H1 (cell line): ENCODE results near the gene ZNF286A. TPM values are rescaled to one million over a fixed set of nuclear protein-coding genes. Genes with fewer than 3 reads are reported as not detected.

Experiments
- CTCF ChIA-PET: fragments of 300-600 bp; sonication (Branson Sonifier 250); formaldehyde crosslinking; loops from one replicate; lab custom pipeline; 2021; ENCODE audit not compliant: partially characterized antibody; lab: Charles Lee
- POLR2A ChIA-PET: fragments of 300-600 bp; sonication (Branson Sonifier 250); formaldehyde crosslinking; loops from one replicate; lab custom pipeline; 2021; ENCODE audit warnings: inconsistent platforms; ENCODE audit not compliant: partially characterized antibody; lab: Charles Lee
- DNase-seq, 2 experiments: peaks; one replicate each; pipeline versions ENCODE4 v3.0.0 to v3.0.0-alpha.2; 2010 to 2022; ENCODE audit warnings: low spot score in 2 of 2, low read depth in 1 of 2, mixed read lengths in 1 of 2
- FAIRE-seq: peaks from 2 replicates; lab custom pipeline; 2011; peaks lifted over from hg19 to GRCh38; lab: Jason Lieb, UNC
- H2AFZ ChIP-seq: 2 replicates; pipeline ENCODE4 v1.8.1; 2012; ENCODE audit warnings: low read length, inconsistent platforms
- H2AK5ac ChIP-seq: 2 replicates; pipeline ENCODE4 v1.6.1; 2013; ENCODE audit warnings: low read depth, low read length
- H2BK120ac ChIP-seq: replicated peaks from 2 replicates; pipeline ENCODE3; 2013; ENCODE audit warnings: low read depth, low read length, inconsistent platforms
- H2BK12ac ChIP-seq: 2 replicates; pipeline ENCODE4 v1.6.1; 2013; ENCODE audit warnings: low read depth, low read length
- H2BK15ac ChIP-seq: 2 replicates; pipeline ENCODE4 v1.6.1; 2013; ENCODE audit warnings: low read length
- H2BK20ac ChIP-seq: 2 replicates; pipeline ENCODE4 v1.6.1; 2013; ENCODE audit warnings: low read length
- H2BK5ac ChIP-seq: 2 replicates; pipeline ENCODE4 v1.6.1; 2013; ENCODE audit warnings: low read depth, low read length
- H3K14ac ChIP-seq: 2 replicates; pipeline ENCODE4 v1.6.1; 2013; ENCODE audit warnings: inconsistent platforms; ENCODE audit not compliant: insufficient read length
- H3K18ac ChIP-seq: 2 replicates; pipeline ENCODE4 v1.6.1; 2013; ENCODE audit warnings: low read length; ENCODE audit errors: extremely low read depth
- H3K23ac ChIP-seq: 2 replicates; pipeline ENCODE4 v1.6.1; 2013; ENCODE audit warnings: inconsistent platforms; ENCODE audit not compliant: insufficient read length
- H3K23me2 ChIP-seq: 2 replicates; pipeline ENCODE4 v1.6.1; 2013; ENCODE audit warnings: low read depth, low read length
- H3K27ac ChIP-seq: 2 replicates; pipeline ENCODE4 v1.6.1; 2011; ENCODE audit warnings: low read depth, low read length, inconsistent platforms
- H3K27me3 ChIP-seq, 4 experiments: replicated peaks in 1 of 4; 1 replicate in 1 of 4; 2 replicates in 3 of 4; pipeline versions ENCODE4 v1.6.1 to v1.8.1; 2011 to 2013; ENCODE audit warnings: low read length in 3 of 4, mild to moderate bottlenecking in 3 of 4, inconsistent platforms in 2 of 4, mixed read lengths in 2 of 4, moderate library complexity in 1 of 4; ENCODE audit not compliant: control insufficient read depth in 3 of 4, insufficient read depth in 3 of 4; ENCODE audit errors: extremely low read depth in 1 of 4
- H3K36me3 ChIP-seq, 4 experiments: 2 replicates each; pipeline versions ENCODE4 v1.6.1 to v1.8.1; 2011 to 2013; ENCODE audit warnings: mild to moderate bottlenecking in 4 of 4, low read length in 3 of 4, moderate library complexity in 2 of 4, control low read depth in 1 of 4, inconsistent platforms in 1 of 4; ENCODE audit not compliant: insufficient read depth in 4 of 4, control insufficient read depth in 2 of 4
- H3K4ac ChIP-seq: replicated peaks from 2 replicates; pipeline ENCODE3; 2013; ENCODE audit warnings: low read length, low read depth, mixed read lengths, inconsistent platforms; ENCODE audit not compliant: insufficient read length
- H3K4me1 ChIP-seq, 4 experiments: replicated peaks in 1 of 4; 1 replicate in 1 of 4; 2 replicates in 3 of 4; pipeline versions ENCODE4 v1.6.1 to v1.8.1; 2011 to 2013; ENCODE audit warnings: low read length in 3 of 4, inconsistent platforms in 2 of 4, mixed read lengths in 1 of 4; ENCODE audit not compliant: insufficient read depth in 4 of 4, control insufficient read depth in 3 of 4
- H3K4me2 ChIP-seq, 2 experiments: 2 replicates each; pipeline versions ENCODE4 v1.6.1 to v1.8.1; 2011 to 2013; ENCODE audit warnings: low read depth in 2 of 2, low read length in 2 of 2, control low read depth in 1 of 2, inconsistent platforms in 1 of 2, mild to moderate bottlenecking in 1 of 2; ENCODE audit not compliant: insufficient read depth in 1 of 2
- H3K4me3 ChIP-seq, 4 experiments: fragments of 200-600, 300-600 bp in 1 of 4; sonication (generic), shearing (Covaris generic), sonication (Bioruptor Twin) in 1 of 4; 2 replicates each; pipeline versions ENCODE4 v1.5.1 to v1.8.1; 2011 to 2016; ENCODE audit warnings: low read length in 4 of 4, low read depth in 3 of 4, control low read depth in 2 of 4, inconsistent platforms in 2 of 4, mild to moderate bottlenecking in 2 of 4, mixed read lengths in 1 of 4, moderate library complexity in 1 of 4; ENCODE audit not compliant: insufficient read depth in 2 of 4; ENCODE audit errors: extremely low read depth in 1 of 4
- H3K56ac ChIP-seq: replicated peaks from 2 replicates; pipeline ENCODE3; 2013; ENCODE audit warnings: low read depth, mild to moderate bottlenecking, mixed read lengths, low read length, inconsistent platforms; ENCODE audit not compliant: insufficient read length
- H3K79me1 ChIP-seq: 2 replicates; pipeline ENCODE4 v1.6.1; 2013; ENCODE audit warnings: low read depth, low read length, control low read depth
- H3K79me2 ChIP-seq, 2 experiments: 2 replicates each; pipeline versions ENCODE4 v1.6.1 to v1.8.1; 2012 to 2013; ENCODE audit warnings: low read length in 2 of 2, mild to moderate bottlenecking in 2 of 2, inconsistent platforms in 1 of 2; ENCODE audit not compliant: insufficient read depth in 2 of 2, control insufficient read depth in 1 of 2
- H3K9ac ChIP-seq, 4 experiments: replicated peaks in 1 of 4; 1 replicate in 1 of 4; 2 replicates in 3 of 4; pipeline versions ENCODE4 v1.6.1 to v1.8.1; 2011 to 2013; ENCODE audit warnings: low read depth in 3 of 4, low read length in 3 of 4, control low read depth in 2 of 4, mild to moderate bottlenecking in 2 of 4, moderate library complexity in 2 of 4, inconsistent platforms in 1 of 4; ENCODE audit errors: extremely low read depth in 1 of 4
- H3K9me3 ChIP-seq, 2 experiments: 2 replicates each; pipeline versions ENCODE4 v1.6.1 to v1.8.1; 2012 to 2013; ENCODE audit warnings: mild to moderate bottlenecking in 2 of 2, moderate library complexity in 2 of 2, control low read depth in 1 of 2, inconsistent platforms in 1 of 2, low read depth in 1 of 2, low read length in 1 of 2, mixed read lengths in 1 of 2; ENCODE audit not compliant: insufficient read depth in 2 of 2
- H4K20me1 ChIP-seq, 2 experiments: replicated peaks in 1 of 2; 2 replicates each; pipeline versions ENCODE3 to v1.8.1; 2011 to 2013; ENCODE audit warnings: inconsistent platforms in 2 of 2, low read length in 2 of 2, mild to moderate bottlenecking in 1 of 2; ENCODE audit not compliant: insufficient read depth in 2 of 2, control insufficient read depth in 1 of 2
- H4K5ac ChIP-seq: 2 replicates; pipeline ENCODE4 v1.6.1; 2013; ENCODE audit warnings: low read length, low read depth, mixed read lengths, inconsistent platforms; ENCODE audit not compliant: insufficient read length
- H4K8ac ChIP-seq: 2 replicates; pipeline ENCODE4 v1.8.0; 2013; ENCODE audit warnings: mild to moderate bottlenecking, moderate library complexity, low read length, inconsistent platforms; ENCODE audit not compliant: insufficient read depth; ENCODE audit errors: extremely low read depth
- H4K91ac ChIP-seq: replicated peaks from 2 replicates; pipeline ENCODE3; 2013; ENCODE audit warnings: low read length, mixed read lengths, inconsistent platforms; ENCODE audit not compliant: insufficient read length
- ATF3 ChIP-seq: IDR thresholded peaks from 2 replicates; pipeline ENCODE4 v1.6.1; 2011; ENCODE audit warnings: low read depth, mild to moderate bottlenecking, low read length; ENCODE audit not compliant: insufficient read depth
- FOSL1 ChIP-seq: IDR thresholded peaks from 2 replicates; pipeline ENCODE4 v1.6.1; 2011; ENCODE audit warnings: mild to moderate bottlenecking, low read depth, low read length, moderate library complexity; ENCODE audit not compliant: insufficient read depth
- KDM4A ChIP-seq: IDR thresholded peaks from one replicate; pipeline ENCODE4 v1.7.1; 2012; ENCODE audit warnings: low read depth, mild to moderate bottlenecking, moderate library complexity, low read length, inconsistent platforms; ENCODE audit not compliant: severe bottlenecking
- POLR2A ChIP-seq, 2 experiments: IDR thresholded peaks; 1 replicate in 1 of 2; 2 replicates in 1 of 2; pipeline ENCODE4 v1.6.1; 2011; ENCODE audit warnings: low read depth in 2 of 2, low read length in 2 of 2, mild to moderate bottlenecking in 2 of 2; ENCODE audit errors: control extremely low read depth in 1 of 2
- POLR2AphosphoS5 ChIP-seq: IDR thresholded peaks from 2 replicates; pipeline ENCODE4 v1.6.1; 2011; ENCODE audit warnings: low read depth, low read length
- RBBP5 ChIP-seq: IDR thresholded peaks from 2 replicates; pipeline ENCODE4 v1.7.1; 2012; ENCODE audit warnings: low read depth, mild to moderate bottlenecking, inconsistent platforms, low read length, moderate library complexity, borderline replicate concordance
- RFX5 ChIP-seq: IDR thresholded peaks from 2 replicates; pipeline ENCODE4 v1.6.1; 2011; ENCODE audit warnings: low read depth, low read length, improper control_type of control experiment, borderline replicate concordance
- TAF1 ChIP-seq: IDR thresholded peaks from 2 replicates; pipeline ENCODE4 v1.6.1; 2011; ENCODE audit warnings: mild to moderate bottlenecking, low read depth, low read length
- TCF12 ChIP-seq: IDR thresholded peaks from 2 replicates; pipeline ENCODE4 v1.6.1; 2011; ENCODE audit warnings: low read depth, mild to moderate bottlenecking, low read length
- WGBS, 2 experiments: shearing (Covaris generic) in 1 of 2; methylation state at CpG; one replicate each; pipeline versions ENCODE4 v1.1.6 to v1.1.7; 2013 to 2015; ENCODE audit warnings: low lambda C conversion rate in 2 of 2, mixed read lengths in 2 of 2, inconsistent platforms in 1 of 2, low coverage in 1 of 2, missing lambda C conversion rate in 1 of 2; ENCODE audit not compliant: insufficient replicate concordance in 2 of 2, insufficient coverage in 1 of 2, insufficient read length in 1 of 2; ENCODE audit errors: extremely low coverage in 1 of 2, missing lambda C conversion rate in 1 of 2; 5-methylcytosine and 5-hydroxymethylcytosine counted together
- polyA plus RNA-seq, 7 experiments: library from polyadenylated mRNA; depleted of rRNA in 3 of 7; stranded (reverse) in 5 of 7; unstranded in 2 of 7; fragments of >200 nt in 5 of 7; fragments of 200-250 nt in 2 of 7; gene quantifications; 1 replicate in 5 of 7; 2 replicates in 1 of 7; 4 replicates in 1 of 7; pipeline versions ENCODE4 v1.2.1 to v1.2.3, GENCODE V29; 2011 to 2013; ENCODE audit warnings: missing spikeins in 2 of 7, mixed read lengths in 2 of 7
- total RNA-seq: library from RNA; stranded (reverse); fragmentation: NEBNext Ultra II Directional; extraction: Animal tissue kit (Norgen Biotek cat#: 25700); gene quantifications from 2 replicates; pipeline ENCODE4 v1.2.1, GENCODE V29; 2021

The ZNF286A gene
- total and polyA plus RNA-seq, 2 of the 8 experiments (the other 6 are each of a cell fraction or from before 2014, with no cell fraction given): 18.2 to 100.0 TPM

DNA sequence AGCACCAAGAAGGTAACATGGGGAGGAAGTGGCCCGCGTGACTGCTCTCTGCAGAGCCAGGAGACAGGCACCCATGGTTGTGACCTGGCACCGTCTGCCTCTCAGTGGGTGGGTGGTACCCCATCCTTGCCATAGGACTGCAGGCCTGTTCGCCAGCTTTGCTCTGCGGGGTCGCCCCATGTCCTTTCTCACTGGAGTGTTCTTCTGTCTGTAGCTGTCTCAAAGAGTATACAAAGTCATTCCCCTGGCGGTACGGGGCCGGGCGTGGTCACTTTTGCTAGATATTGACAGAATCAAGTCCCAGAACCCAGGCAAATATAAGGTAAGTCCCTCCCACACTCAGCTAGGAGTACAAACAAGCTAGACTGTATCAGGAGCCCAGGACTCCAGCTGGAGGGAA, 38.5 kb downstream of the ZNF286A start:
- H3K27ac ChIP-seq: no peak overlapping the region
- H2BK20ac ChIP-seq: no peak overlapping the region
- no peaks in the 10 kb centered on the region for H4K20me1 ChIP-seq
- H2AFZ ChIP-seq: no peak overlapping the region
- no peak overlapping the region for H4K8ac ChIP-seq
- no peaks in the 10 kb centered on the region for H3K79me1 ChIP-seq
- H4K91ac ChIP-seq: no peak overlapping the region
- H2AK5ac ChIP-seq: no peak overlapping the region
- FAIRE-seq: no peak
- no peak overlapping the region for H2BK12ac ChIP-seq
- H3K79me2 ChIP-seq: no peaks in the 10 kb centered on the region
- no peaks in the 10 kb centered on the region for H3K27me3 ChIP-seq
- POLR2A ChIA-PET: no interaction called here
- TF ChIP-seq POLR2AphosphoS5 (no peak), ATF3 (no peak), KDM4A (no peak), TAF1 (no peak), RBBP5 (no peak), RFX5 (no peak), POLR2A (IDR thresholded peaks at IDR 0.05; ENCODE audit: control extremely low read depth in 1 of 2, low read depth in 2 of 2, low read length in 2 of 2) (no peak), TCF12 (no peak), FOSL1 (no peak)
- H3K9ac ChIP-seq: no peak overlapping the region
- no peak overlapping the region for H3K4ac ChIP-seq
- no peak overlapping the region for H3K23ac ChIP-seq
- H3K18ac ChIP-seq: no peak overlapping the region
- no peak overlapping the region for H3K14ac ChIP-seq
- H3K4me1 ChIP-seq: no peaks in the 10 kb centered on the region
- no peak overlapping the region for H2BK120ac ChIP-seq
- no peak for DNase-seq
- 92% methylated on average over 10 of the region's 10 CpGs; no CpG with 5 or more reads in 1 of the 2 experiments for WGBS, 2 experiments
- no peak overlapping the region for H2BK15ac ChIP-seq
- H3K4me2 ChIP-seq: no peak overlapping the region
- H2BK5ac ChIP-seq: no peak overlapping the region
- H3K56ac ChIP-seq: no peak overlapping the region
- no peaks in the 10 kb centered on the region for H3K23me2 ChIP-seq
- no peaks in the 10 kb centered on the region for H3K36me3 ChIP-seq
- H4K5ac ChIP-seq: no peak overlapping the region
- H3K9me3 ChIP-seq: no peaks in the 10 kb centered on the region; a peak in 1 of 4 replicates
- CTCF ChIA-PET: no interaction called here
- no peak overlapping the region for H3K4me3 ChIP-seq
